ENCODE measurements around the gene CEP104. TPM values are rescaled to one million over a fixed set of nuclear protein-coding genes. Genes with fewer than 3 reads are reported as not detected.

The CEP104 gene
- total and polyA plus RNA-seq, 2 experiments from 2014 or later: 20.5 to 32.2 TPM

- TF ChIP-seq ZNF462 (CRISPR knock-in tag; IDR thresholded peaks at IDR 0.05): no peak
- TF ChIP-seq NANOG (IDR thresholded peaks at IDR 0.05; ENCODE audit: borderline replicate concordance): no peak
Measured at GRCh38 chr1:3775490-3776230, 81.4 kb downstream of the CEP104 start (continued).

- H3K4me1 ChIP-seq (ENCODE audit: insufficient read depth): peaks cover 13% of the 10 kb centered on the region; the same call in 1 of the 2 replicates
- H3K27ac ChIP-seq (ENCODE audit: low read depth): no peak overlapping the region
- peaks cover 6% of the 10 kb centered on the region; the same call in 1 of the 2 replicates for H3F3A ChIP-seq (replicated peaks; ENCODE audit: low read depth)
- no peak overlapping the region for H3K4me3 ChIP-seq
- H3K4me3 Mint-ChIP-seq: no peak overlapping the region
- H3K36me3 Mint-ChIP-seq (ENCODE audit: low read depth): peaks cover 10% of the 10 kb centered on the region
- peak overlapping the region; percentile 32; the same call in 1 of the 2 replicates for H3K4me2 ChIP-seq
- no peaks in the 10 kb centered on the region for H3K79me2 ChIP-seq (replicated peaks; ENCODE audit: insufficient read depth)
- H3K36me3 ChIP-seq (ENCODE audit: insufficient read depth): no peaks in the 10 kb centered on the region
- H3K27me3 ChIP-seq (ENCODE audit: insufficient read depth): no peaks in the 10 kb centered on the region
- no peak for TF ChIP-seq EZH2phosphoT487 (IDR thresholded peaks at IDR 0.05; ENCODE audit: unreplicated experiment)
- no peak for TF ChIP-seq ZNF331 (CRISPR knock-in tag; IDR thresholded peaks at IDR 0.05; ENCODE audit: low read depth)
- TF ChIP-seq CTCF (conservative IDR thresholded peaks at IDR 0.05; ENCODE audit: low read depth in 2 of 2): no peak
- no peak overlapping the region for H3K27ac Mint-ChIP-seq
- no peaks in the 10 kb centered on the region for H3K9me2 ChIP-seq (ENCODE audit: insufficient read depth)
- H3K4me1 Mint-ChIP-seq: peaks cover 19% of the 10 kb centered on the region
- DNase-seq (ENCODE audit: low spot score) (no peak), ATAC-seq (no peak)
- H3K9me3 Mint-ChIP-seq: no peaks in the 10 kb centered on the region
- H2AFZ ChIP-seq: no peak overlapping the region
- H3K27me3 Mint-ChIP-seq (ENCODE audit: insufficient read depth, low read depth, poor library complexity): peaks cover 17% of the 10 kb centered on the region
- no peaks in the 10 kb centered on the region; the same call in 1 of the 2 replicates for H4K20me1 ChIP-seq (replicated peaks; ENCODE audit: insufficient read depth)
Measured at GRCh38 chr1:3774946-3775489, 82.0 kb downstream of the CEP104 start.

All from GM23338 (cell line).